GM19025 (cell line): ENCODE results near the gene UBR4.
"Not testable (repeated sequence)": the region's sequence is repeated elsewhere in the genome, so short reads cannot be mapped to it uniquely, and the experiment has no call there.

Experiments
- ATAC-seq: cut with Tn5 transposase; IDR thresholded peaks from one replicate; pipeline ENCODE4 v1.9.1; 2021; ENCODE audit warnings: mild to moderate bottlenecking, low read depth, moderate library complexity; ENCODE audit not compliant: unreplicated experiment

Gene UBR4

DNA sequence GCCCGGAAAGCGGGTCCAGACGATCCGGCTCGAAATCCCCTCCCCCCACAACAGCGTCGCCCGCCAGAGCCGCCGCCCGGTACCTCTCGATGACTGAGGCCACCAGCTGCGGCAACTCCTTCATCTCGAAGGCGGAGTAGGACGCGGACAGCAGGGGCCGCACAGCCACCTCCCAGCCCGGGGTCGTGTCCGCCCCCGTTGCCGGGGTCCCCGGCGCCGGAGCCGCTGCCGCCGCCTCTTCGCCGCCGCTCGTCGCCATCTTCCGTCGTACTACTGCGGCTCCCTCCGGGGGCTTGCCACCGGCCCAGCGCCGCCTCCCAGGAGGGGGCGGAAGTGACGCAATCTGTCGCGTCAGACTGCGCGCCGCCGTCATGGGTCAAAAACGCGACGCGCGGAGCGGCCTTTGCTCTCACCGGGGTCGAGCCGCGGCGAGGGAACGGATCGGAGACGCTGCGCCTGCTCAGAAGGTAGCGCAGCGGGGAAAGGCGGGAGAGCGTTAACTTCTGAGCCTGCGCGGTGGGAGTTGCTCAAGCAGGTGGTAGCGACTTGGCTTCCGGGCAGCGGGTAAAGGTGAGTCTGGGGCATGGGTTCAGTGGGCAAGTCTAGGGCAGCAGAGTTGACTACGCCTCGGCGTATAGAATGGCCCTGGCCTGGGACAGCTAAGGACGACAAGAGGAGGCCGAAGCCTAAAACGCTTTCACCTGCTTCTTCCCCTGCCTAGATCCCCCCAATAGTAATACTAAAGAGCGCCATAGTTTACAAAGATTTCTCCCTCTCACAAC lies at the start of gene UBR4:
Gene UBR4 (minus strand): TSS at position 277 of the 782 bp plus-strand sequence. CDS start 18 bp downstream, at position 259.
- ATAC-seq = peak; percentile 85

GRCh38 chr1:19258353-19258752 lies 48.3 kb upstream of the UBR4 start:
- ATAC-seq = no peak

- ATAC-seq = no peak
Measured at GRCh38 chr1:19257178-19257914, 47.3 kb upstream of the UBR4 start.

DNA sequence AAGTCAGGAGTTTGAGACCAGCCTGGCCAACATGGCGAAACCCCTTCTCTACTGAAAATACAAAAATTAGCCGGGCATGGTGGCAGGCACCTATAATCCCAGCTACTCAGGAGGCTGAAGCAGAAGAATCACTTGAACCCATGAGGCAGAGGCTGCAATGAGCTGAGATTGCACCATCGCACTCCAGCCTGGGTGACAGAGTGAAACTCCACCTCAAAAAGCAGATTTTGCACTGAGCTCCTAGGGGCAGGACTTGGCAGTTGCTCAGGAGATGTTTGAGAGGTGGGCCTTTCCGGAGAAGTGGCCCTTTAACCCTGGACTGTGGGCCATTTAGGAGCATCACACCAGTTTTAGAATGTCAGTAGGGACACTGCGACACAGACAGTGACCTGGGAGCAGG lies 46.2 kb upstream of the UBR4 start:
- not testable (repeated sequence) for ATAC-seq

DNA sequence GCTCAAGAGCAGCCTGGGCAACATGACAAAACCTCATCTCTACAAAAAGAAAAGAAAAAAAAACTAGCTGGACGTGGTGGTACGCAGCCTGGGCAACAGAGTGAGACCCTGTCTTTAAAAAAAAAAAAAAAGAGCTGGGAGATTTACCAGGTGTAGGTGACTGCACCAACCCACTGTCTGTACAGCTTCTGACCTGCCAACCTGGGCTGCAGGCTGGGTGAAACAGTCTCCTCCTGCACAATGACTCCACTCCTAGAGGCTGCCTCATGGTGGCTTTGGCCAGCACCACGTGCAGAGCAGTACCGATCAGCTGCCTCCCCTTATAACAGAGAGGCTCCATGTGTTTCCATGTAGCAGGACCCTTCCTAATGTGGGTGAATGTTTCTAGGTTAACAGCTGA lies 45.2 kb upstream of the UBR4 start:
- ATAC-seq = no peak

GRCh38 chr1:19254416-19254815 lies 44.4 kb upstream of the UBR4 start:
- no peak for ATAC-seq

- peak; percentile 87 for ATAC-seq
Measured at GRCh38 chr1:19251305-19252196, 41.5 kb upstream of the UBR4 start, which contains the start of the genes EMC1 and MRTO4. TSS of gene EMC1 (minus strand) at chr1:19251524. CDS start at chr1:19251509, 15 bp downstream. TSS of gene MRTO4 (plus strand) at chr1:19251805. CDS start at chr1:19251836, 31 bp downstream.

- ATAC-seq = no peak
Measured at GRCh38 chr1:19250629-19251304, 40.7 kb upstream of the UBR4 start.

DNA sequence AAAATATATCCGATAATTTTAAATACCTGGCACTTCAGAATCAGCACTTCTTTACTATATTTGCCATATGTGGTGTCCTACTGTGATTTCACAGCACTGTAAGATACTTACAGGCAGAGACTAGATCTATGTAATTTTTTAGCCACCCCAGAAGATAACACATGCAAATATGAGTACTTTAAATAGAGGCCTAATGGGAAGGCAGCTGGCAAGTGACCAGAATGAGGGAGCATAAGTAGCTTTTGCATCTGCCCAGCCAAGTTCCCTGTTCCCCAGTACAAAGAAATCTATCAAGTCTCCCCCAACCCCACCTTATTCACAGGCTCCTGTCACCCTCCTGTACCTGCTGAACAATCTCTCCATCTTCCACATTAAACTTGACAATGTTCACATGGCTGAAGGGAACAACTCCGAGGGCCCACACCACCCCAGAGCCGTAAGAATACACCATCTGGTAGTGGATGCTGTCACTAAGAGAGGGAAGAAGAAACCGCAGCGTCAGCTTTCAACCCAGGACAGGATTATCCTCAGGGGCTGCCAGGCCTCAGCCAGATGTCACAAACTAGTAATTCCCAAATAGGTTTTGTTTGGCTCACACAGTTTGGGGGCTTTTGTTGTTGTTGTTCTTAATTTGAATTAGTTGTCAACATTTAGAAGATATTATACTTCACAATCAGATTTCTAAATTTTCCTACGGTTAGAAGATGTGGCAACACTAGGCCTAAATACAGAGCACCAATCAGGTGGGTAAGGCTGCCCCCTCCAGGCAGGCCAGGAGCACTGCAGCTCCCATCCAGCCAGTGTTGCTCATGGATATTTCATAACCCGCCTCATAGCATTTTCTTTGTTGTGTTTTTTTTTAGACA lies 30.8 kb upstream of the UBR4 start:
- ATAC-seq = no peak

DNA sequence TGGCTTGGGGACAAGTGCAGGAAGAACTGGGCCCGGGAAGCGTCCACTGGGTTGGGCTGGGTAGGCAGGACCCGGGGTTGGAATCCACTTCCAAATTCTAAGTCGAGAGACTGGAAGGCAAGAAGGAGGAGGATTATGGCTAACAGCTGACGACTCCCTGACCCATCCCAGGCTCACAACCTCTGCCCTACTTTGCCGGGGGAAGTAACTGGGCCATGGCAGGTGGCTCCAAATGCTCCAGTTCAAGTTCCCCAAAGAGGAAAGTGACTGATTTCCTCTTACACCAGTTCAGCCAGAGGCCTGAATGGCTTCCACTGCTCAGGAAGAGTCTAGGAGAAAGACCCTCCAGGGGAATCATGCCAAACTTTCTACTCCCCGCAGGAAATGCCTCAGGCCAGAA lies 29.8 kb upstream of the UBR4 start:
- no peak for ATAC-seq

GRCh38 chr1:19234224-19234623 lies 24.2 kb upstream of the UBR4 start:
- no peak for ATAC-seq

GRCh38 chr1:19232524-19232846 lies 22.4 kb upstream of the UBR4 start:
- no peak for ATAC-seq

DNA sequence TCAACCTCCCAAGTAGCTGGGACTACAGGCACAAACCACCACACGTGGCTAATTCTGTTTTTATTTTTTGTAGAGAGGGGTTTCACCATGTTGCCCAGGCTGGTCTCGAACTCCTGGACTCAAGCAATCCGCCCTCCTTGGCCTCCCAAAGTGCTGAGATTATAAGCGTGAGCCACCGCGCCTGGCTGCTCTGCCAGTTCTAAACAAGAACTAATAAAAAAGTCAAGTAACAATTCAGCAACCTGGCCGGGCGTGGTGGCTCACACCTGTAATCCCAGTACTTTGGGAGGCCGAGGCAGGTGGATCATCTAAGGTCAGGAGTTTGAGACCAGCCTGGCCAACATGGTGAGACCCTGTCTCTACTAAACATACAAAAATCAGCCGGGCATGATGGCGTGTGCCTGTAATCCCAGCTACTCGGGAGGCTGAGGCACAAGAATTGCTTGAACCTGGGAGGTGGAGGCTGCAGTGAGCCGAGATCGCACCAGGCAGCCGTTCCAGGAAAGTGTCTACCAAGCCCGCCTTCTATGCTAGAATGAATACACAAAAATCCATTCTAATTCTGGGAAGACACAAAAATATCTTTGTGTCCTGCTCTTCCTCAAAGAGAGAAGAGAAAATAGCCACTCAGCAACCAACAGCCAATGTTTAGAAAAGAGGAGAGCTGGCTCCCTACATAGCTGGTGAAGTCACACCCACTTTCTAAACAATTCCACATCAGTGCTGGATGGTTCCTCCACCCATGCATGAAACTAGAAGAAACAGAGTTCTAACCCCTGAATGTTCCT lies 21.9 kb upstream of the UBR4 start:
- not testable (repeated sequence) for ATAC-seq

DNA sequence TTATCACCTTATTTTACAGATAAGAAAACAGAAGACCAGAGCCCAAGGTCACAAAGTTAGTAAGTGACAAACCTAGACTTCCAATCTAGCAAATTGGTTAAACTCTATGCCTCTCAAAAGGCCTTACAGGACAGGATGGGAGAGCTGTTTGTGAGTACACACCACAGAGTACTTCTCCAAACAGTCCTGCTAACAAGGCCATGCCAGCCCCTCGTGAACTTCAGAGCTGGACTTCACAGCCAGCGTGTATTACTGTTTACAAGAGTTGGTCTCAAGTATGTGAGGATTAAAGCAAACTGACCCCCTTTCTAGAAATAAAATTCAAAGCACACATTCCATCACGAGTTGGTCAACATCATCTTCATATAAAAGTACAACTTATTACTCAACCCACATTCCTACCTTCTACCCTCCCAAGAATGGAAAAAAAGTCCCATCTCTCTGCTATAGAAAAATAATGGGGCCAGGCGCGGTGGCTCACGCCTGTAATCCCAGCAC lies 19.8 kb upstream of the UBR4 start:
- ATAC-seq = no peak

- no peak for ATAC-seq
Measured at GRCh38 chr1:19229229-19229628, 19.2 kb upstream of the UBR4 start.

DNA sequence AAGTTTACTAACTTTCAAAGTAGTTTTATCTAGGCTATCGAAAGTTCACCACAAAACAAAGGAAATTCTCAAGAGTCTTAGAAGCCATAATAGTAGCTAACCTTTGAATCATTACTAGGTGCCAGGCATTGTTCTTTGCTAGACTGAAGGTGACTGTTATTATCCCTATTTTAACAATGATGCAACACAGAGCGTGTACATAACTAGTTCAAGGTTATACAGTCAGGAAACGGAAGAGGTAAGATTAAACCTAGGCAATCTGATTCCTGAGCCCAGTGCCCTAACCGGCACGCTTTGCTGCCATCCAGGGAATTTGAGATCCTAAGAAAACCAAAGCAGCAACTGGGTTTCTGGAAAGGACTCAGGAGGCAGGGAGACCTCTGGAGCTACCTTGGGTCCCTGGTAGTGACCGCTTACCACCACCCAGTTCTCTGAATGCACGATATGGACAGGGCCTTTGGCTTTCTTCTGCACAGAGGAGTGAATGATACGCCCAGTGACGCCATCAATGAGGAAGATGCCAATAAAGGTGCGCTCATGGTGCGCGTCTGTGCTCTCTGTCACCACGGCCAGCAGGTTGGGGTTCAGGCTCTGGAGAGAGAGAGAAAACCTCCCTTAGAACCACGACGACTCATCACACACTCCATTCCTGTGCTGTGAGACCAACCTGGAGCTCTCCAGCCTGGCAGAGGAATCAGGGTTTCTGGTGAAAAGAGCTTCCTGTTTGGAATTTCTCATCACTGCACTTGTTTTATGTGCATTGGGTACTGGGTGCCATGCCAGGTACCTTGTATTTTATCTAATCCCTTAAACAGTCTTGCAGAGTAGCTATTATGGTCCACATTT lies 13.1 kb upstream of the UBR4 start:
- no peak for ATAC-seq

DNA sequence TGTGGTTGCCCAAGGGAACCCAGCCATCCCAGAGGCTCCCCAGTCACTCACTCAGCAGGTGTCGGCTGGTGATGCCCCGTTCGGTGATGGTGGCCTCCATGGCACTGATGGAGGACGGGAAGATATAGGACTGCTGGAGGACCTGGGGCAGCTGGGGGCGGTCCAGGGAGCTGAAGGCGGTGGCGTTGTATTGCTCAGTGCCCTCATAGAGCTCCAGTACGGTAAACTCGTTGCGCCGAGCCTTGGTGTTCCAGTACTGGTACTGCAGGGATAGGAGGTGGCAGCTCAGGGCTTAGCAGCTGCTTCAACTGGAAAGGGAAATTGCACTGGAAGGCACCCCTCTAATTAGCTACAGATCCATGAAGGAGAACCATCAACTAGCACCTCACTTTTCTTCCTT lies 12.5 kb upstream of the UBR4 start:
- no peak for ATAC-seq

GRCh38 chr1:19220991-19221390 lies 10.9 kb upstream of the UBR4 start:
- no peak for ATAC-seq
